ENCODE data around the gene SPIRE1. TPM values are rescaled to one million over a fixed set of nuclear protein-coding genes. Genes with fewer than 3 reads are reported as not detected.

SPIRE1 gene
- polyA plus RNA-seq, 1 donor from 2014 or later, result 22.2 TPM

DNA sequence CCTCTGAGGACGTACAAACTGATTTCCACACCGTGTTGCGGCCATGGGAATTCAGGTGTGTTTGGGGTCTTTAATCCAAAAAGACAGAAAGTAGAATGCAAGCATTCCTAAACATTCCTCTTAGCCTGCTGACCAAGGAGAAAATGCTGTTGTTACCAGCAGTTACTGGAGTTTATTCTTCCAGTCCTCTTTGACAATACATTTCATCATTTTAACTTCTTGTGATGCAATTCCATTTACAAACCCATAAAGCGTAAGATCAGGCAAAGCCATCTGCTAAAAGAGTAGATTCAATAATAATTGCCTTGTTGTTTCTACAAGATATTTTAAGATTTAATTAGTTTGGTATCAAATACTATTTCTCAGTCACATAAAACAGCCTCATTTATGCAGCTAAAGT lies 32.7 kb downstream of the SPIRE1 start:
- Histone ChIP-seq H3K9me3 (ENCODE audit: low read length) (no peaks in the 10 kb centered on the region), H2AFZ (ENCODE audit: low read depth, low read length) (no peak overlapping the region), H3K4me2 (ENCODE audit: low read length) (no peak overlapping the region), H3K79me2 (replicated peaks; ENCODE audit: insufficient read depth, low read length) (no peaks in the 10 kb centered on the region), H3K4me3 (ENCODE audit: low read length) (no peak overlapping the region), H3K36me3 (ENCODE audit: insufficient read depth, low read length) (no peaks in the 10 kb centered on the region), H4K20me1 (ENCODE audit: insufficient read depth) (no peaks in the 10 kb centered on the region), H3K27ac (ENCODE audit: low read length) (no peak overlapping the region), H3K9ac (ENCODE audit: low read length) (no peak overlapping the region), H3K27me3 (ENCODE audit: insufficient read depth, low read depth, low read length) (no peaks in the 10 kb centered on the region), H3K9me2 (ENCODE audit: insufficient read depth, low read length) (no peaks in the 10 kb centered on the region), H3F3A (ENCODE audit: insufficient read depth, low read length, poor library complexity, severe bottlenecking) (peaks cover 3% of the 10 kb centered on the region)
- no peak for TF ChIP-seq TAF1 (IDR thresholded peaks at IDR 0.05; ENCODE audit: low read depth)
- TF ChIP-seq EP300 (conservative IDR thresholded peaks at IDR 0.05; ENCODE audit: poor library complexity, severe bottlenecking), result no peak

DNA sequence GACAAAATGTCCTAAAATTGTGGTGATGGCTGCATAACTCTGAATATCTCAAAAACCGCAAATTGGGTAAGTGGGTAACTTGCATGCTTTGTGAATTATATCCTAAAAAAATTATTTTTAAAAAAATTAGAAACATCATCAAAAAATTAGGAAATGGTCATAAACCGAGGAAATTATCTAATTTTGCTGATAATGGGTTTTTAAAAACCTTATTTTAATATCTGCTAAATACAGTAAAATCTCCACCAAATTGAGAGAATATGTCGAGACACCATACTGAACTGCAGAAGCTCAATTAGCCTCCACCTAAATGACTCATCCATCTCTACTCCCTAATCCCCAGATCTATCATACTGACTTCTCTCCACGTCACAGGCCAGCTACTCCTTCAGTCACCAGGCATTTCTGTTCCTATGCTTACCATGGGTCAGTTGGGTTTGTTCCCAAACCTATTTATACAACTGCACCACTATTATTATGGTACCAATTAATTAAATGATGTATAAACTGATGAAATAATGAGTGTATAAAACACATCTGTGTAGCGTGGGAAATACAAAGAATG lies 36.1 kb downstream of the SPIRE1 start:
- no peaks in the 10 kb centered on the region for H4K20me1 ChIP-seq (ENCODE audit: insufficient read depth)
- no peaks in the 10 kb centered on the region for H3K27me3 ChIP-seq (ENCODE audit: insufficient read depth, low read depth, low read length)
- H2AFZ ChIP-seq (ENCODE audit: low read depth, low read length), result no peak overlapping the region
- H3K27ac ChIP-seq (ENCODE audit: low read length), result no peak overlapping the region
- no peaks in the 10 kb centered on the region for H3K9me3 ChIP-seq (ENCODE audit: low read length)
- H3K9ac ChIP-seq (ENCODE audit: low read length), result no peak overlapping the region
- H3K9me2 ChIP-seq (ENCODE audit: insufficient read depth, low read length), result no peaks in the 10 kb centered on the region
- no peaks in the 10 kb centered on the region for H3K36me3 ChIP-seq (ENCODE audit: insufficient read depth, low read length)
- no peak for TF ChIP-seq RAD21 (conservative IDR thresholded peaks at IDR 0.05)
- no peak overlapping the region for H3K4me3 ChIP-seq (ENCODE audit: low read length)
- no peaks in the 10 kb centered on the region for H3K79me2 ChIP-seq (replicated peaks; ENCODE audit: insufficient read depth, low read length)
- no peaks in the 10 kb centered on the region for H3F3A ChIP-seq (ENCODE audit: insufficient read depth, low read length, poor library complexity, severe bottlenecking)
- no peak overlapping the region for H3K4me2 ChIP-seq (ENCODE audit: low read length)

- no peak for TF ChIP-seq POLR2AphosphoS5 (IDR thresholded peaks at IDR 0.05)
- no peak for TF ChIP-seq EP300 (conservative IDR thresholded peaks at IDR 0.05; ENCODE audit: poor library complexity, severe bottlenecking)
- no peak for TF ChIP-seq EZH2 (IDR thresholded peaks at IDR 0.05; ENCODE audit: borderline replicate concordance, insufficient read depth, low read length, poor library complexity, severe bottlenecking)
- TF ChIP-seq, protein P1, sequence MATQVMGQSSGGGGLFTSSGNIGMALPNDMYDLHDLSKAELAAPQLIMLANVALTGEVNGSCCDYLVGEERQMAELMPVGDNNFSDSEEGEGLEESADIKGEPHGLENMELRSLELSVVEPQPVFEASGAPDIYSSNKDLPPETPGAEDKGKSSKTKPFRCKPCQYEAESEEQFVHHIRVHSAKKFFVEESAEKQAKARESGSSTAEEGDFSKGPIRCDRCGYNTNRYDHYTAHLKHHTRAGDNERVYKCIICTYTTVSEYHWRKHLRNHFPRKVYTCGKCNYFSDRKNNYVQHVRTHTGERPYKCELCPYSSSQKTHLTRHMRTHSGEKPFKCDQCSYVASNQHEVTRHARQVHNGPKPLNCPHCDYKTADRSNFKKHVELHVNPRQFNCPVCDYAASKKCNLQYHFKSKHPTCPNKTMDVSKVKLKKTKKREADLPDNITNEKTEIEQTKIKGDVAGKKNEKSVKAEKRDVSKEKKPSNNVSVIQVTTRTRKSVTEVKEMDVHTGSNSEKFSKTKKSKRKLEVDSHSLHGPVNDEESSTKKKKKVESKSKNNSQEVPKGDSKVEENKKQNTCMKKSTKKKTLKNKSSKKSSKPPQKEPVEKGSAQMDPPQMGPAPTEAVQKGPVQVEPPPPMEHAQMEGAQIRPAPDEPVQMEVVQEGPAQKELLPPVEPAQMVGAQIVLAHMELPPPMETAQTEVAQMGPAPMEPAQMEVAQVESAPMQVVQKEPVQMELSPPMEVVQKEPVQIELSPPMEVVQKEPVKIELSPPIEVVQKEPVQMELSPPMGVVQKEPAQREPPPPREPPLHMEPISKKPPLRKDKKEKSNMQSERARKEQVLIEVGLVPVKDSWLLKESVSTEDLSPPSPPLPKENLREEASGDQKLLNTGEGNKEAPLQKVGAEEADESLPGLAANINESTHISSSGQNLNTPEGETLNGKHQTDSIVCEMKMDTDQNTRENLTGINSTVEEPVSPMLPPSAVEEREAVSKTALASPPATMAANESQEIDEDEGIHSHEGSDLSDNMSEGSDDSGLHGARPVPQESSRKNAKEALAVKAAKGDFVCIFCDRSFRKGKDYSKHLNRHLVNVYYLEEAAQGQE (IDR thresholded peaks at IDR 0.05; ENCODE audit: borderline replicate concordance), result no peak
- TF ChIP-seq MXI1 (conservative IDR thresholded peaks at IDR 0.05; ENCODE audit: poor library complexity, severe bottlenecking), result no peak
- no peak for TF ChIP-seq RAD21 (conservative IDR thresholded peaks at IDR 0.05)
- no peak for TF ChIP-seq TAF1 (IDR thresholded peaks at IDR 0.05; ENCODE audit: low read depth)
- TF ChIP-seq, protein P2, sequence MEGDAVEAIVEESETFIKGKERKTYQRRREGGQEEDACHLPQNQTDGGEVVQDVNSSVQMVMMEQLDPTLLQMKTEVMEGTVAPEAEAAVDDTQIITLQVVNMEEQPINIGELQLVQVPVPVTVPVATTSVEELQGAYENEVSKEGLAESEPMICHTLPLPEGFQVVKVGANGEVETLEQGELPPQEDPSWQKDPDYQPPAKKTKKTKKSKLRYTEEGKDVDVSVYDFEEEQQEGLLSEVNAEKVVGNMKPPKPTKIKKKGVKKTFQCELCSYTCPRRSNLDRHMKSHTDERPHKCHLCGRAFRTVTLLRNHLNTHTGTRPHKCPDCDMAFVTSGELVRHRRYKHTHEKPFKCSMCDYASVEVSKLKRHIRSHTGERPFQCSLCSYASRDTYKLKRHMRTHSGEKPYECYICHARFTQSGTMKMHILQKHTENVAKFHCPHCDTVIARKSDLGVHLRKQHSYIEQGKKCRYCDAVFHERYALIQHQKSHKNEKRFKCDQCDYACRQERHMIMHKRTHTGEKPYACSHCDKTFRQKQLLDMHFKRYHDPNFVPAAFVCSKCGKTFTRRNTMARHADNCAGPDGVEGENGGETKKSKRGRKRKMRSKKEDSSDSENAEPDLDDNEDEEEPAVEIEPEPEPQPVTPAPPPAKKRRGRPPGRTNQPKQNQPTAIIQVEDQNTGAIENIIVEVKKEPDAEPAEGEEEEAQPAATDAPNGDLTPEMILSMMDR (IDR thresholded peaks at IDR 0.05; ENCODE audit: poor library complexity, severe bottlenecking), result no peak
- TF ChIP-seq SMC3 (conservative IDR thresholded peaks at IDR 0.05; ENCODE audit: poor library complexity), result no peak
- Histone ChIP-seq H4K20me1 (ENCODE audit: insufficient read depth) (no peaks in the 10 kb centered on the region), H3K27ac (ENCODE audit: low read length) (no peak overlapping the region)
Observed at GRCh38 chr18:12615748-12616147, 42.2 kb downstream of the SPIRE1 start.

More at GRCh38 chr18:12615748-12616147, 42.2 kb downstream of the SPIRE1 start:
- Histone ChIP-seq H3K4me2 (ENCODE audit: low read length) (no peak overlapping the region), H2AFZ (ENCODE audit: low read depth, low read length) (no peak overlapping the region), H3K27me3 (ENCODE audit: insufficient read depth, low read depth, low read length) (no peaks in the 10 kb centered on the region), H3K79me2 (replicated peaks; ENCODE audit: insufficient read depth, low read length) (no peaks in the 10 kb centered on the region), H3K9me3 (ENCODE audit: low read length) (no peaks in the 10 kb centered on the region), H3F3A (ENCODE audit: insufficient read depth, low read length, poor library complexity, severe bottlenecking) (no peaks in the 10 kb centered on the region), H3K9ac (ENCODE audit: low read length) (no peak overlapping the region), H3K9me2 (ENCODE audit: insufficient read depth, low read length) (no peaks in the 10 kb centered on the region), H3K36me3 (ENCODE audit: insufficient read depth, low read length) (no peaks in the 10 kb centered on the region), H3K4me3 (ENCODE audit: low read length) (no peak overlapping the region)

Data from neural cell (in vitro differentiated cells).